H1 (cell line): Measurements from ENCODE around the gene JPT2.

Source experiments
- ATF3 ChIP-seq: IDR thresholded peaks from 2 replicates; pipeline ENCODE4 v1.6.1; 2011; ENCODE audit warnings: low read depth, mild to moderate bottlenecking, low read length; ENCODE audit not compliant: insufficient read depth
- CTCF ChIP-seq, 3 experiments: IDR thresholded peaks; 1 replicate in 2 of 3; 2 replicates in 1 of 3; pipeline versions ENCODE4 v1.5.1 to v1.6.1; 2011; ENCODE audit warnings: low read length in 3 of 3, mild to moderate bottlenecking in 3 of 3, inconsistent platforms in 2 of 3, low read depth in 1 of 3, moderate library complexity in 1 of 3; ENCODE audit not compliant: insufficient read depth in 1 of 3; ENCODE audit errors: control extremely low read depth in 1 of 3
- GABPA ChIP-seq: IDR thresholded peaks from 2 replicates; pipeline ENCODE4 v1.6.1; 2011; ENCODE audit warnings: mild to moderate bottlenecking, low read length, moderate library complexity, borderline replicate concordance; ENCODE audit not compliant: insufficient read depth
- GTF2F1 ChIP-seq: IDR thresholded peaks from 2 replicates; pipeline ENCODE4 v1.6.1; 2012; ENCODE audit warnings: low read depth, low read length, improper control_type of control experiment, borderline replicate concordance
- JUN ChIP-seq: IDR thresholded peaks from 2 replicates; pipeline ENCODE4 v1.6.1; 2011; ENCODE audit warnings: low read depth, mild to moderate bottlenecking, improper control_type of control experiment, low read length
- MAFK ChIP-seq: IDR thresholded peaks from 2 replicates; pipeline ENCODE4 v1.6.1; 2012; ENCODE audit warnings: low read depth, mild to moderate bottlenecking, improper control_type of control experiment, low read length
- MAX ChIP-seq: IDR thresholded peaks from 2 replicates; pipeline ENCODE4 v1.6.1; 2012; ENCODE audit warnings: inconsistent platforms
- POLR2A ChIP-seq, 2 experiments: IDR thresholded peaks; 1 replicate in 1 of 2; 2 replicates in 1 of 2; pipeline ENCODE4 v1.6.1; 2011; ENCODE audit warnings: low read depth in 2 of 2, low read length in 2 of 2, mild to moderate bottlenecking in 2 of 2; ENCODE audit errors: control extremely low read depth in 1 of 2
- RAD21 ChIP-seq, 2 experiments: IDR thresholded peaks in 1 of 2; conservative IDR thresholded peaks in 1 of 2; 2 replicates each; pipeline ENCODE4 v1.6.1; 2011; ENCODE audit warnings: low read depth in 2 of 2, low read length in 2 of 2, improper control_type of control experiment in 1 of 2, inconsistent platforms in 1 of 2, mild to moderate bottlenecking in 1 of 2, moderate library complexity in 1 of 2
- RXRA ChIP-seq: IDR thresholded peaks from 2 replicates; pipeline ENCODE4 v1.6.1; 2011; ENCODE audit warnings: low read depth, mild to moderate bottlenecking, low read length, moderate library complexity; ENCODE audit not compliant: insufficient read depth
- SP1 ChIP-seq: IDR thresholded peaks from 2 replicates; pipeline ENCODE4 v1.6.1; 2011; ENCODE audit warnings: low read depth, low read length
- TAF1 ChIP-seq: IDR thresholded peaks from 2 replicates; pipeline ENCODE4 v1.6.1; 2011; ENCODE audit warnings: mild to moderate bottlenecking, low read depth, low read length
- TCF12 ChIP-seq: IDR thresholded peaks from 2 replicates; pipeline ENCODE4 v1.6.1; 2011; ENCODE audit warnings: low read depth, mild to moderate bottlenecking, low read length
- USF2 ChIP-seq: IDR thresholded peaks from 2 replicates; pipeline ENCODE4 v1.6.1; 2011; ENCODE audit warnings: low read length, improper control_type of control experiment

- TF ChIP-seq MAX (no peak), USF2 (no peak), RAD21 (IDR thresholded peaks at IDR 0.05 in 1 of 2, conservative IDR thresholded peaks at IDR 0.05 in 1 of 2; ENCODE audit: low read depth in 2 of 2, low read length in 2 of 2) (no peak), ATF3 (no peak), RXRA (no peak), TCF12 (no peak), JUN (no peak), SP1 (no peak), GABPA (no peak), CTCF (IDR thresholded peaks at IDR 0.05; ENCODE audit: control extremely low read depth in 1 of 3, insufficient read depth in 1 of 3, low read depth in 1 of 3, low read length in 3 of 3) (no peak), GTF2F1 (no peak), POLR2A (IDR thresholded peaks at IDR 0.05; ENCODE audit: control extremely low read depth in 1 of 2, low read depth in 2 of 2, low read length in 2 of 2) (no peak), MAFK (no peak), TAF1 (no peak)
Observed at GRCh38 chr16:1726661-1727502, 48.8 kb downstream of the JPT2 start.
